Testis (tissue), 3 donors: ENCODE measurements around the gene SYCE3. TPM values are rescaled to one million over a fixed set of nuclear protein-coding genes. Genes with fewer than 3 reads are reported as not detected.
A peak's percentile ranks its signal among the peaks of the same experiment; 100 is the strongest.

Source experiments
- DNase-seq: peaks from one replicate; pipeline ENCODE4 v3.0.0-alpha.2; 2019
- H3K27ac ChIP-seq, 2 donors: fragments of 200-600 bp; sonication (generic); one replicate each; pipeline ENCODE4 v1.5.1; 2019
- H3K27me3 ChIP-seq: fragments of 200-600 bp; sonication (generic); one replicate; pipeline ENCODE4 v1.5.1; 2019
- H3K36me3 ChIP-seq: fragments of 200-600 bp; sonication (generic); one replicate; pipeline ENCODE4 v1.5.1; 2017; ENCODE audit warnings: low read depth; ENCODE audit errors: missing control alignments
- H3K4me1 ChIP-seq: fragments of 200-600 bp; sonication (generic); one replicate; pipeline ENCODE4 v1.5.1; 2019
- H3K4me3 ChIP-seq, 2 donors: fragments of 200-600 bp; sonication (generic); one replicate each; pipeline ENCODE4 v1.5.1; 2017 to 2019
- H3K9me3 ChIP-seq: fragments of 200-600 bp; sonication (generic); one replicate; pipeline ENCODE4 v1.5.1; 2017
- CTCF ChIP-seq, 3 experiments: fragments of 450-650 bp in 2 of 3; fragments of 200-600 bp in 1 of 3; sonication (generic) in 1 of 3; IDR thresholded peaks; one replicate each; pipeline ENCODE4 v1.5.1; 2016 to 2019; ENCODE audit warnings: antibody characterized with exemption in 3 of 3, mild to moderate bottlenecking in 2 of 3, moderate library complexity in 1 of 3
- POLR2A ChIP-seq: fragments of 450-650 bp; IDR thresholded peaks from one replicate; pipeline ENCODE4 v1.6.1; 2017; ENCODE audit warnings: antibody characterized with exemption, mild to moderate bottlenecking, moderate library complexity
- WGBS, 2 donors: methylation state at CpG; one replicate each; pipeline ENCODE4 v1.1.5; 2018; 5-methylcytosine and 5-hydroxymethylcytosine counted together
- intact Hi-C: fragments of 100-400 bp; cut with DNase I; formaldehyde crosslinking; loops from one replicate; pipeline ENCODE4 v1.15.1; 2023; ENCODE audit warnings: low total_unique reads
- polyA plus RNA-seq: library from polyadenylated mRNA; stranded (reverse); fragments of 350-450 nt; fragmentation: Illumina TruSeq; extraction: RNeasy Lipid Tissue Mini Kit (QIAGEN cat#74804); gene quantifications from one replicate; pipeline ENCODE4 v1.2.3, GENCODE V29; 2014; ENCODE audit warnings: low read depth, low replicate concordance; ENCODE audit not compliant: insufficient read depth
- total RNA-seq, 2 donors: library from RNA; depleted of rRNA; stranded (reverse); fragments of >200 nt; gene quantifications; one replicate each; pipeline ENCODE4 v1.2.3, GENCODE V29; 2016

Gene SYCE3
- total and polyA plus RNA-seq, 3 donors from 2014 or later, result 40.4 to 183 (median 71.9) TPM

GRCh38 chr22:50604256-50605001, 41.7 kb upstream of the SYCE3 start:
- TF ChIP-seq POLR2A (no peak), CTCF (IDR thresholded peaks at IDR 0.05) (no peak)
- Histone ChIP-seq H3K27ac (no peak overlapping the region), H3K4me3 (peak overlapping the region in 1 of 2 donors; percentile 17), H3K4me1 (peaks cover 11% of the 10 kb centered on the region), H3K27me3 (no peaks in the 10 kb centered on the region), H3K9me3 (no peaks in the 10 kb centered on the region), H3K36me3 (no peaks in the 10 kb centered on the region)
- intact Hi-C loops, result no loop called here
- DNase-seq, result no peak
- 76 to 80% methylated on average over 38 to 99 of the region's 103 CpGs for WGBS, 2 donors

GRCh38 chr22:50603511-50604255, 41.0 kb upstream of the SYCE3 start:
- 47 to 72% methylated on average over 21 to 63 of the region's 70 CpGs for WGBS, 2 donors
- Histone ChIP-seq H3K4me3 (peak overlapping the region in 1 of 2 donors; percentile 17), H3K36me3 (no peaks in the 10 kb centered on the region), H3K27ac (no peak overlapping the region), H3K4me1 (peaks cover 11% of the 10 kb centered on the region), H3K27me3 (no peaks in the 10 kb centered on the region), H3K9me3 (no peaks in the 10 kb centered on the region)
- intact Hi-C loops, result no loop called here
- TF ChIP-seq CTCF (IDR thresholded peaks at IDR 0.05), result no peak
- TF ChIP-seq POLR2A, result no peak
- DNase-seq, result no peak

- no peak for TF ChIP-seq POLR2A
- no peak for TF ChIP-seq CTCF (IDR thresholded peaks at IDR 0.05)
- Histone ChIP-seq H3K27me3 (no peaks in the 10 kb centered on the region), H3K36me3 (no peaks in the 10 kb centered on the region), H3K4me1 (peaks cover 11% of the 10 kb centered on the region), H3K9me3 (no peaks in the 10 kb centered on the region), H3K4me3 (no peak overlapping the region), H3K27ac (no peak overlapping the region)
- DNase-seq, result no peak
- 45 to 65% methylated on average over 2 of the region's 2 CpGs for WGBS, 2 donors
- intact Hi-C loops, result no loop called here
Measured at GRCh38 chr22:50602338-50602700, 39.6 kb upstream of the SYCE3 start.

- no peak overlapping the region for H3K27ac ChIP-seq
- intact Hi-C loops, result no loop called here
- 52 to 59% methylated on average over 12 of the region's 12 CpGs for WGBS, 2 donors
- TF ChIP-seq CTCF (IDR thresholded peaks at IDR 0.05) (no peak), POLR2A (no peak)
- H3K4me1 ChIP-seq, result peaks cover 11% of the 10 kb centered on the region
- no peaks in the 10 kb centered on the region for H3K27me3 ChIP-seq
- H3K9me3 ChIP-seq, result no peaks in the 10 kb centered on the region
- no peaks in the 10 kb centered on the region for H3K36me3 ChIP-seq
- DNase-seq, result no peak
- H3K4me3 ChIP-seq, result no peak overlapping the region
Measured at GRCh38 chr22:50601669-50602337, 39.1 kb upstream of the SYCE3 start.
